ENCODE data around the gene FMNL1. TPM values are rescaled to one million over a fixed set of nuclear protein-coding genes. Genes with fewer than 3 reads are reported as not detected.

Gene FMNL1, protein sequence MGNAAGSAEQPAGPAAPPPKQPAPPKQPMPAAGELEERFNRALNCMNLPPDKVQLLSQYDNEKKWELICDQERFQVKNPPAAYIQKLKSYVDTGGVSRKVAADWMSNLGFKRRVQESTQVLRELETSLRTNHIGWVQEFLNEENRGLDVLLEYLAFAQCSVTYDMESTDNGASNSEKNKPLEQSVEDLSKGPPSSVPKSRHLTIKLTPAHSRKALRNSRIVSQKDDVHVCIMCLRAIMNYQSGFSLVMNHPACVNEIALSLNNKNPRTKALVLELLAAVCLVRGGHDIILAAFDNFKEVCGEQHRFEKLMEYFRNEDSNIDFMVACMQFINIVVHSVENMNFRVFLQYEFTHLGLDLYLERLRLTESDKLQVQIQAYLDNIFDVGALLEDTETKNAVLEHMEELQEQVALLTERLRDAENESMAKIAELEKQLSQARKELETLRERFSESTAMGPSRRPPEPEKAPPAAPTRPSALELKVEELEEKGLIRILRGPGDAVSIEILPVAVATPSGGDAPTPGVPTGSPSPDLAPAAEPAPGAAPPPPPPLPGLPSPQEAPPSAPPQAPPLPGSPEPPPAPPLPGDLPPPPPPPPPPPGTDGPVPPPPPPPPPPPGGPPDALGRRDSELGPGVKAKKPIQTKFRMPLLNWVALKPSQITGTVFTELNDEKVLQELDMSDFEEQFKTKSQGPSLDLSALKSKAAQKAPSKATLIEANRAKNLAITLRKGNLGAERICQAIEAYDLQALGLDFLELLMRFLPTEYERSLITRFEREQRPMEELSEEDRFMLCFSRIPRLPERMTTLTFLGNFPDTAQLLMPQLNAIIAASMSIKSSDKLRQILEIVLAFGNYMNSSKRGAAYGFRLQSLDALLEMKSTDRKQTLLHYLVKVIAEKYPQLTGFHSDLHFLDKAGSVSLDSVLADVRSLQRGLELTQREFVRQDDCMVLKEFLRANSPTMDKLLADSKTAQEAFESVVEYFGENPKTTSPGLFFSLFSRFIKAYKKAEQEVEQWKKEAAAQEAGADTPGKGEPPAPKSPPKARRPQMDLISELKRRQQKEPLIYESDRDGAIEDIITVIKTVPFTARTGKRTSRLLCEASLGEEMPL
- total RNA-seq (2014; rRNA removed; shearing (Covaris generic); ENCODE audit: low replicate concordance), result 4.3 and 9.0 TPM in 2 replicates

DNA sequence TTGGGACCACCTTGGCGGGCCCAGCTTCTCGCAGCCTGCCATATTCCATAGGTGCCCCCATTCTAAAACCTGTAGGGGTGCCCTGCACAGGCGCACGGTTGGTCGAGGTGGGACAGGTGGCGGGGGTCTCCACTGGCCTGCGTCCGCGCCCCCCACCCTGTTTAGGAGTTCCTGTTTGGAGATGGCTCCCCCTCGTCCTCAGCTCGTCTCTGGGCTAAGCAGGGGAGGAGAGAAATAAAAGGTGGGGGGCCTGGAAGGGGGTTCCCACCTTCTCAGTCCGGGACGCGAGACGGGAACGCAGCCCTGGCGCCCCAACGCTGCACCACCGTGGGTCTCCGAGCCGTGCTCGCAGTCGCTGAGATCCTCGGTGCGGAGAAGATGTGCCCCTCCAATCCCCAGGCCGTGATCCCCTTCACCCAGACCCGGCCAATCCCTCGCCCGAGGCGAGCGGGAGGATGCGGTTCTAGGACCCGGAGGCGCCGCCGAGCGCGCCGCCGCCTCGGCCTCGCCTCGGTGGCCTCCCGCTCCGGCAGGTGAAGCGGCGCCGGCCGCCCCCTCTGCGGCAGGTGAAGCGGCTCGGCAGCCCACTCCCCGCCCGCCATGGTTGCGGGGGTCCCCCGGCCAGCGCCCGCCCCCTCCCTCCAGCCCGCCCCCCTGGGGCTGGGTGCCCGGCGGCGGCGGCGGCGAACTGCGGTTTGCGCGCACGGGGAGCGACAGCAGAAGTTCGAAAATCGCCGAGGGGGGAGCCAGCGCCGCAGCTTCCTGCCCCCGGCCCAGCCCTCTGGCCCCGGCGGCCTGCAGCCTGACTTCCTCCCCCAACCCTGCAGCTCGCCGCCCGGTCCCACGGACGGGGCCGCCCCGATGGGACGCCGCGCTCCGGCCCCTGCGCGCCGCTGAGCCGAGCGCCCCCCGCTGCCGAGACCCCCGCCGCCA lies at the start of gene FMNL1:
TSS of gene FMNL1 (plus strand) at position 805 of the 933 bp plus-strand sequence. CDS start 240 bp downstream, outside the sequence.
- H3K27me3 ChIP-seq, result no peaks in the 10 kb centered on the region
- no peaks in the 10 kb centered on the region for H3K9me3 ChIP-seq
- no peaks in the 10 kb centered on the region for H3K36me3 ChIP-seq
- peak within 1 kb of the TSS; percentile 43 for H3K4me3 ChIP-seq
- peak; percentile 57 for DNase-seq

DNA sequence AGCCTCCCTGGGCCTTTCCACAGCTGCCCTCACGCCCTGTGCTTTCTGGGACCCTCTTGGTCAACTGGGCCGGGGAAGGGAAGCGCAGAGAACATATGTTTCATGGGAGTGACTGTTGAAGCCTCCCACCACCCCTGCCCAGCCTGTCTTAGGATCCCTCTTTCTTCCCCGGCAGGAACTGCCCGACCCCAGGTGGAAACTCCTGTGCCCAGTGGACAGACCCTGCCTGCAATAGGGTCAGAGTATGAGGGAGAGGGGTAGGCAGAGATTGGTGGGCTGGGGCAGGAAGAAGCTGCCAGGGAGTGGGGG lies 49.5 kb upstream of the FMNL1 start:
- 0 out of 2 replicates have a peak, but pooled peaks cover 4% of the 10 kb centered on the region for H3K36me3 ChIP-seq
- H3K9me3 ChIP-seq, result no peaks in the 10 kb centered on the region
- H3K4me3 ChIP-seq, result peak overlapping the region; percentile 58
- no peak for DNase-seq
- no peaks in the 10 kb centered on the region for H3K27me3 ChIP-seq

DNA sequence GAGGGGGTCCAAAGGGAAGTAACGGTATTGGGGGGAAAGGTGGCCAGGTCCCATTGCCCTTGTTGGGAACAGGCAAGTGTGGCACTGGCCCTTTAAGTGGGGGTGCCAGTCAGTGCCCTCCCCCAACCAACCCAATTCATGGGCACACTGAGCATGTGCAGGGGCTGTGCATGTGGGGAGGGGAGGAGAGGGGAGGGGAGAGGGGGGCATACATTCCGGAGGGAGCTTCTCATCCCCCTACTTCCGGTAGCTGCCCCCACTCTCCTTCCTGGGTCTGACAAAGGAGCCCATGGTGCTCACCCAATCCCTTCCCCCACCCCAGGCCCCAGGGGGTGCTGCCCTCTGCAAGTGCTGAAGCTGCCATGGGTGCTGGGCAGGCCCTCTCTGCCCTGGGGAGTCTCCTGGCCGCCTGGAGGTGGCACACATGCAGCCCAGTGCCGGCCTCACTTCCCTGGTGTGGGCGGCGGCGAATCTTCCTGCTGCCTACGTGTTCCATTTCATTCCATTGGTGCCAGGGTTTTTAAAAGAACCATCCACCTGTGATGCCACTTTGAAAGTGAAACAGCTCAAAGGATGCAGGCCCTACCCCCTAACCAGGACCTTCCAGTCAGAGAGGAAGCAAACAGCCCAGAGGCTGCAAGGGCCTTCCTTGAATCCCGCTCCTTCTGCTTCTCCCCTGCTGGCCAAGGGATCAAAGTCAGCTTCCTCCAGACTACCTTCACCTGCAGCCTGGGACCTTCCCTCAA lies 49.0 kb upstream of the FMNL1 start:
- H3K4me3 ChIP-seq, result peak overlapping the region; percentile 58
- no peaks in the 10 kb centered on the region for H3K27me3 ChIP-seq
- peak; percentile 99 for DNase-seq
- 0 out of 2 replicates have a peak, but pooled peaks cover 4% of the 10 kb centered on the region for H3K36me3 ChIP-seq
- no peaks in the 10 kb centered on the region for H3K9me3 ChIP-seq

DNA sequence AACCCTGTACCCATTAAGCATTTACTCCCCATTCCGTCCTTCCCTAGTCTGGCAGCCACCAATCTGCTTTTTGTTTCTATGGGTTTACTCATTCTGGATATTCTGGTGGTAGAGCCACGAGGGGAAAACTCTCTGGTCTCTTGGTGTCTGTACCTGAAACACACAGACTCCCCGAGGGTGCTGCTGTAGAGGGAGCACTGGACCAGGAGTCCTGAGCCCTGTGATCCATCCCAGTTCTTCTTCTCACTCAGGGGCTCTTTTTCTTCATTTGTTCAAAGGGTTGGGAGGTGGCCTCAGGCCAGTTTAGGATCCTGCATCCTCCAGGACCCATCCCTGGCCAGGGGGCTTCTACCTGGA lies 45.9 kb upstream of the FMNL1 start:
- Histone ChIP-seq H3K27me3 (no peaks in the 10 kb centered on the region), H3K36me3 (no peaks in the 10 kb centered on the region), H3K9me3 (no peaks in the 10 kb centered on the region), H3K4me3 (no peak overlapping the region)
- DNase-seq, result no peak

DNA sequence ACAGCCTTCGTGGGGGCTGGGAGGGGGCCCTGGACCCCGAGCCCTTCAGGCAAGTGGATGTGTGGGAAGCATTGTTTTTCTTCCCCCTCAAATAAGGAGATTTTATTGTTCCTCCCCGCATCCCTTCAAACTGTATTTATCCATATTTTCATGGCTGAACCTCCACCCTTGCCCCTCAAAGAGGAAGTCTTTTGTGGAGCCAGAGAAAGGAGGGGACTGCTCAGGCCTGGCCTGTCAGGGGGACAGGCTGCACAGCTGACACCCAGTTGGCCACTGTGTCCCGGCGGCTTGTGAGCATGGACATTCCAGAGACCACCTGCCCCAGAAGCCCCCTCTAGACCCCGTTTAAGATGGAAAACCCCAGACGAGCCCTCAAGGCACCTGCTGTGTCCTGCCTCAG lies 44.1 kb upstream of the FMNL1 start:
- Histone ChIP-seq H3K9me3 (no peaks in the 10 kb centered on the region), H3K36me3 (no peaks in the 10 kb centered on the region), H3K27me3 (no peaks in the 10 kb centered on the region), H3K4me3 (no peak overlapping the region)
- no peak for DNase-seq

DNA sequence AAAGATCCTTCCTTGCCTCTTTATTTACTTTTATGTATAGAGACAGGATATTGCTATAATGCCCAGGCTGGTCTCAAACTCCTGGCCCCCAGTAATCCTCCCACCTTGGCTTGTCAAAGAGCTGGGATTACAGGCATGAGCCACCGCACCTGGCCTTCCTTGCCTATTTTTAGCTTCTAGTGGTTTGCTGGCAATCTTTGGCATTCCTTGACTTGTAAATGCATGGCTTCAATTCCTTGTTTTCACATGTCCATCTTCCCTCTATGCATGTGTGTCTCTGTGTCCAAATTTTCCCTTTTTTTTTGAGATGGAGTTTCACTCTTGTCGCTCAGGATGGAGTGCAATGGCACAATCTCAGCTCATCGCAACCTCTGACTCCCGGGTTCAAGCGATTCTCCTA lies 37.5 kb upstream of the FMNL1 start:
- no peaks in the 10 kb centered on the region for H3K27me3 ChIP-seq
- H3K36me3 ChIP-seq, result no peaks in the 10 kb centered on the region
- no peaks in the 10 kb centered on the region for H3K9me3 ChIP-seq
- DNase-seq, result no peak
- no peak overlapping the region for H3K4me3 ChIP-seq

DNA sequence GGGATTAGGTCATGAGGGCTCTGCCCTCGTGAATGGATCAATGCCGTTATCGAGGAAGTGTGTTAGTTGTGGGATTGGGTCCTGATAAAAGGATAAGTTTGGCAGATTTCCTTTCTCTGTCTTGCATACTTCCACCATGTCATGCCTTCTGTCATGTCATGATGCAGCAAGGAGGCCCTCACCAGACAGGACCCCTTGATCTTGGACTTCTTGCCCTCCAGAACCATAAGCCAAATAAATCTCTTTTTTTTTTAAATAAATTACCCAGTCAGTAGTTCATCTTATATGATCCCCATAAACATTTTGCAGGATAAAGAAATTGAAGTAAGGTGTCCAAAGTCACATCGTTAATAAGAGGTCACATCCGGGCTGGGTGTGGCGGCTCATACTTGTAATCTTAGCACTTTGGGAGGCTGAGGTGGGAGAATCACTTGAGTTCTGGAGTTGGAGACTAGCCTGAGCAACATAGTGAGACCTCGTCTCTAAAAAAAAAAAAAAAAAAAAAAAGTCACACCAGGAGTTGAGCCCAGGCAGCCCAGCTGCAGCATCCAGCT lies 34.8 kb upstream of the FMNL1 start:
- no peaks in the 10 kb centered on the region for H3K9me3 ChIP-seq
- H3K4me3 ChIP-seq, result no peak overlapping the region
- H3K36me3 ChIP-seq, result no peaks in the 10 kb centered on the region
- DNase-seq, result no peak
- no peaks in the 10 kb centered on the region for H3K27me3 ChIP-seq

DNA sequence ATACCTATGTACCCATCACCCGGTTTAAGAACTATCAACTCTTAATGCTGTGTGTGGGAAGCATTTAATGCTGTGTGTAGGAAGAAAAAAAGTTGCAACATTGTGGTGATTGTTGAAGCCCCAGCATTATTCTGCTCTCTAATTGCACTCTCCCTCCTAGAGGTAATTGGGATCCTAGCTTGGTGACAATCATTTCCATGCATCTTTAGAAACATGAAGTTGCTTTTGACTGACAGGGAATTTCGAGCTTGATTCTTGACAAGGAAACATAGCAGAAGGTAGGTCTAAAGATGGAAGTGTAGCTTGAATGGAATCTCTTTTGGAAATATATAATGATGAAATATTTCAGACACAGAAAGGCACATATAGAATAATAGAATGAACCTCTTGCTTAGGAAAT lies 32.7 kb upstream of the FMNL1 start:
- Histone ChIP-seq H3K27me3 (no peaks in the 10 kb centered on the region), H3K9me3 (no peaks in the 10 kb centered on the region)

DNA sequence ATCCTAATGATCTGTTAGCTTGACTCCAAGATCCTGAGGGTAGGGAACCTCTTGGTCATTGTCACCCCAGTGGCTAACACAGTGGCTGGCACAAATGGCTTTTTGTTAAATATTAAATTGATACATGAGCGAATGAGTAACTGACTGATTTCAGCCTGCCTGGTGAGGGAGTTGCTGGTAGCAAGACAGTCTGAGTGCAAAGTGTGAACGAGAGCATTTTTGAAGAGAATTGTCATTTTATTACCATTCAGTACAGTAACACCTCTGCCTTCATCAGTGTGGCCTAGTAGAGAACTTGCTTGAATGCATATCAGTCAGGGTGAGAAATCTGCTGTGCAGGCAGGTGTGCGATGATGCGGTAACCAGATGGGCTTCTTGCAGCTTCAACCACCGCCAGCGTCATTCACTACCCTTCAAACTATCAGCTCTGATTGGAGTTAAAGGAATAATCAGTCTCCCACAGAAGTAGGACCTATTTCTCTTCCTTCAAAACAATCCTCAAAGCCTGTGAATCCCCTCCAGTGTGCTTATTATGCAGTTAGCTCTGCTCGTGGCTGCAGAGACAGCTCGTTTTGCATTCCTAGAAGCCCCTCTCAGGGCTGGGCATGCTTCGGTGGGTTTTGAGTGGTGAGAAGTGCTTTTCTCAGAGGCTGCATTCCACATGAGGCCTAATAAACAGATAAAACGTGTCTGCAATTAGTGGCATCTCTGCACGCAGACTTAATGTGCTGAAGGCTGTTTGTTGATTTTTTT lies 31.0 kb upstream of the FMNL1 start:
- DNase-seq, result no peak
- Histone ChIP-seq H3K27me3 (no peaks in the 10 kb centered on the region), H3K36me3 (no peaks in the 10 kb centered on the region), H3K4me3 (no peak overlapping the region), H3K9me3 (no peaks in the 10 kb centered on the region)

More for the DNA sequence above, 32.7 kb upstream of the FMNL1 start:
- no peak for DNase-seq
- no peaks in the 10 kb centered on the region for H3K36me3 ChIP-seq
- H3K4me3 ChIP-seq, result no peak overlapping the region

DNA sequence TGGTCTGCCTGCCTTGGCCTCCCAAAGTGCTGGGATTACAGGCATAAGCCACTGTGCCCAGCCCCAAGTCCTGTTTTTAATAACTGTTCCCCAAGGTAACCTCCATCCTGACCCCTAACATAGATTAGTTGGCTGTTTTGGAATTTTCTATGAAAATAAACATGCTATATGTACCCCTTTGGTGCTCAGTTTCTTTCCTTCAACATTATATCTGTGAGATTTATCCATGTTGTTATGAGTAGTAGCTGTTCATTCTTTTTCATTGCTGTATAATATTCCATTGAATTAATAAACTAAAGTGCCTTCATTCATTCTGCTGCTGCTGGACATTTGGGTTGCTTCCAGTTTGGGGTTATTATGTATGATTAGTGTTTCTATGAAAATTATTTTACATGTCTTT lies 26.3 kb upstream of the FMNL1 start:
- no peak for DNase-seq
- Histone ChIP-seq H3K4me3 (no peak overlapping the region), H3K36me3 (no peaks in the 10 kb centered on the region), H3K9me3 (no peaks in the 10 kb centered on the region), H3K27me3 (no peaks in the 10 kb centered on the region)

DNA sequence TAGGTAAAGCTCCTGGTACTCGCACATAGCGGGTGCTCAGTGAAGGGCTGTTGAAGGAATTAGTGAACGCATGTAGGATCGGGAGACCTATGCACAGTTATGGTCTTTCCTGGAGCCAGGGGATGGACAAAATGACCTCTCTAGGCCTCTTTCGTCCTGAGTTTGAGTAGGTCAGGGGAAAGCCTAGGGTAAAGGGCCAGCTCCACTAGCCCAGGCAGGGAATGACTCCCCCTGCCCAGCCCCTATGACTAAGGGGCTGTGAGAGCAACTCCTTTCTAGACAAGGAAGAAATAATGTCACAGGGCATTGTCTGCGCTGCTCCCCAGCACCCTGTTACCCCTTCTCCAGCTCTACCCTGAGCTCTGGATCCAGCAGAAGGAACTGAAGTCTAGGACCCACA lies 24.6 kb upstream of the FMNL1 start:
- H3K9me3 ChIP-seq, result no peaks in the 10 kb centered on the region
- no peak overlapping the region for H3K4me3 ChIP-seq
- DNase-seq, result no peak
- no peaks in the 10 kb centered on the region for H3K27me3 ChIP-seq
- H3K36me3 ChIP-seq, result no peaks in the 10 kb centered on the region

DNA sequence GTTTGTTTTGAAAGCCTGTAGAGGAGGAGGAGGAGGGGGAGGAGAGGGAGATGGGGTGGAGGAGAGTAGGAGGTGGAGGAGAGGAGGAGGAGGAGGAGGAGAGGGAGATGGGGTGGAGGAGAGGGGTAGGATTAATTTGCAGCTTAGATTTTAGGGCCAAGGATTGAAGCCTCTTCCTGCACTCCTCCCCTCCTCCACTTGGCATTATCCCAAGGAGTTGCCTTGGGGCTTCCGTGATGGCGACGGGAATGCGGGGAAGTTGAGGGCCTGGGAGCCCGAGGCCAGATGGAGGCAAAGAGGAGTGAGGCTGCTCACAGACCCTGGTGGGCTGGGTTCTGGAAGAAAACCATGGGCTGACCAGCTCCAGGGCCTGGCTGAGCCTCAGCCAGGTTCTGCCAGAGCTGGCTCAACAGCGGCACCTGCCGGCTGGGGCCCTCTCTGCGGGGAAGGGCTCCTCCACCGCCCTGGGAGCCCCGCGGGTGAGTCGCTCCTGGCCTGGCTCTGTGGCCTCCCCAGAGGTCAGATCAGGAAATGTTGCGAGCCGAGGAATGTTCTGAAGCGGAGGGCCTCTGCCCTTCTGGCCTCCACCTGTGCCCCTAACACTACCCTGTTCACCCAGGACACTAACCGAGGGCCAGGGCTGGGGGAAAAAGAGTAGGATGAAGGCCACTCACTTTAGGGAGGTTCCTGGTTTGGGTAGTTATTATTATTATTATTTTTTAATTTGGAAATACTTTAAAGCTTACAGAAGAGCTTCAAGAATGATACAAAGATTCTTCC lies 23.9 kb upstream of the FMNL1 start:
- no peak overlapping the region for H3K4me3 ChIP-seq
- peak; percentile 94 for DNase-seq
- H3K27me3 ChIP-seq, result no peaks in the 10 kb centered on the region
- no peaks in the 10 kb centered on the region for H3K36me3 ChIP-seq
- H3K9me3 ChIP-seq, result no peaks in the 10 kb centered on the region

DNA sequence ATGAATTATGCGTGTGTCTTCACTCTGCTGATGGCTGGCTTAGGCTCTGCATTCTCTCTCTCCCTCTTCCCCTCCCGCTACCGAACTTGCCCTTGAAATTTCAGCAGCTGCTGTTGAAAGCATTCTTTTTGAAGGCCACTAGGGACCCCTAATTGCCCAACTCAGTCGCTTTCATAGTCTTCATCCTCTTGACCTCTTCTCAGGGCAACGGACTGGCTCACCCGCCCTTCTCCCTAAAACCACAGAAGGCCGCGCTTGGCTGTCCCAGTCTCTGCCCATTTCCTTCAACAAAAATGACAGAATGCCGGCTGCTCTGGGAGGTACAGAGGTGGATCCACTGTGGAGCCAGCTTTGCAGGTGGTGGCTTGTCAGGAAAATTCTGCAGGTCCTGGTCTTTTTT lies 21.0 kb upstream of the FMNL1 start:
- H3K36me3 ChIP-seq, result no peaks in the 10 kb centered on the region
- H3K9me3 ChIP-seq, result no peaks in the 10 kb centered on the region
- no peak for DNase-seq
- H3K27me3 ChIP-seq, result no peaks in the 10 kb centered on the region
- no peak overlapping the region for H3K4me3 ChIP-seq

DNA sequence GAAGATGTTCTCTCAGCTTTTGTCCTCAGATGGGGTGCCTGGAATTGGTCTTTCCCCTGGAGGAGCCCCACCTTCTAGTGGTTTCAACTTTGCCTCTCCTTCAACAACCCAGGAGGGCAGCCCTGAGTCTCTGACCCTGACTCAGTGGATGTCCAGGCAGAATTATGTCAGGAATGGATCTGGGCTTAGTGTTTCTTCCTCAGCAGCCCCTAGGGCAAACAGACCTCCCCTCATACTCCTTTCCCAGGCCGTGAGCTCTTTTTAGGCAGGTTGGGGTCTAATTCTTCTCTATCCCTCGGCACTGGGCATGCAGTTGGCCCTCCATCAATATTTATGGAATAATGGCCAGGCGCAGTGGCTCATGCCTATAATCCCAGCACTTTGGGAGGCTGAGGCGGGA lies 20.2 kb upstream of the FMNL1 start:
- H3K27me3 ChIP-seq, result no peaks in the 10 kb centered on the region
- H3K36me3 ChIP-seq, result no peaks in the 10 kb centered on the region
- no peak for DNase-seq
- H3K9me3 ChIP-seq, result no peaks in the 10 kb centered on the region
- no peak overlapping the region for H3K4me3 ChIP-seq
